ENCODE data around the gene OS9. TPM values are rescaled to one million over a fixed set of nuclear protein-coding genes. Genes with fewer than 3 reads are reported as not detected.

Gene OS9
- polyA plus RNA-seq, 2 donors = 106 to 120 TPM

DNA sequence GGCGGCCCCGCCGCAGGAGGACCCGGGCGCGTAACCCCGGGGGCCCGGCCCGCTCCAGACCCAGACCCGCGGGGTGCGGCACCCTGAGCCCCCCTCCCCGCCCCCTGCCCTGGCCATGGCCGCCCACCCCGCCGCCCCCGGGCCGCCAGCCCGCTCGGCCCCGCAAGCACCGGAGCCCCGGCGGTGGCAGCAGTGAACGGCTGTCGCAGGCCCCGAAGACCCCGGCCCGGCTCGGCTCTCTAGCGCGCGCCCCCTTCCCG, 61.2 kb downstream of the OS9 start:
- WGBS, 2 donors = 0% methylated on average over 15 to 34 of the region's 34 CpGs
- peaks cover 0 to 14% of the 10 kb centered on the region in 2 donors for H3K36me3 ChIP-seq (ENCODE audit: control insufficient read depth in 2 of 2, insufficient read depth in 2 of 2, low read length in 1 of 2)
- H3K27me3 ChIP-seq (ENCODE audit: control insufficient read depth in 1 of 2, insufficient read depth in 2 of 2, low read length in 2 of 2) = no peaks in the 10 kb centered on the region
- peak overlapping the region; percentile 69 for H3K27ac ChIP-seq (ENCODE audit: low read depth in 2 of 2, low read length in 1 of 2)
- H3K4me1 ChIP-seq (ENCODE audit: control insufficient read depth in 2 of 2, insufficient read depth in 2 of 2, low read length in 1 of 2) = peaks cover 6 to 8% of the 10 kb centered on the region in 2 donors
- peak overlapping the region; percentile 56 to 76 for H3K4me3 ChIP-seq (ENCODE audit: low read depth in 1 of 2, low read length in 2 of 2)
- H3K9me3 ChIP-seq (ENCODE audit: control insufficient read depth in 2 of 2, insufficient read depth in 1 of 2, low read depth in 1 of 2, low read length in 1 of 2) = no peaks in the 10 kb centered on the region

DNA sequence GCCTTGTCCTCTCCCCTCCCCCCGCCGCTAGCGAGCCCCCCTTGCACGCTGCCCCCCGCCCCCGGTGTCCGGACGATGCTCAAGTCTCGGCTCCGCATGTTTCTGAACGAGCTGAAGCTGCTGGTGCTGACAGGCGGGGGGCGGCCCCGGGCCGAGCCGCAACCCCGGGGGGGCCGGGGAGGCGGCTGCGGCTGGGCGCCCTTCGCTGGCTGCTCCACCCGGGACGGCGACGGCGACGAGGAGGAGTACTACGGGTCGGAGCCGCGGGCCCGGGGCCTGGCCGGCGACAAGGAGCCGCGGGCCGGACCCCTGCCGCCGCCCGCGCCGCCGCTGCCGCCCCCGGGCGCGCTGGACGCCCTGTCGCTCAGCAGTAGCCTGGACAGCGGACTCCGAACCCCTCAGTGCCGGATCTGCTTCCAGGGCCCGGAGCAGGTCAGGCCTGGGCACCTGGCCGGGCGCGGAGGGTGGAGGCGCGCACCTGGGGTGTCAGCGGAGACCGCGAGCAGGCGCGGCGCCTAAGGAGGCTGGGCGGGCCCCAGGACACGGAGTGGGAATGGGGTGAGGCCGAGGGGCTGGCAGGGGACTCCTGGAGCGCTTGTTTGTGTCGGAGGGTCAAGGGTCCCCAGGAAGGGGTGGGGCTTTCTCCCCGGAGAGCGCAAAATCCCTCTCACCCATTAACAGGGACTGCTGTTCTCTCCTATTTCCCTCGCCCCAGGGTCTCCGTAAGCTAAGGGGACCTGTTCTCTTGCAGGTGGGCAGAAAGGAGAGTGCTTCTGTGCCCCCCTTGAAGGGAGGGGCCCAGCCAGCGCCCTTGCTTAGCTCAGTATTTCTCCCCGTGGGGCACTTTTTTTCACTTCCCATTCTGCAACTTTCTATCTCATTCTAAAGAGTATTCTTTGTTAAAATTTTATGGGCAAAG, 61.8 kb downstream of the OS9 start:
- 1% methylated on average over 56 to 76 of the region's 76 CpGs for WGBS, 2 donors
- Histone ChIP-seq H3K4me3 (ENCODE audit: low read depth in 1 of 2, low read length in 2 of 2) (peak overlapping the region; percentile 56 to 76), H3K36me3 (ENCODE audit: control insufficient read depth in 2 of 2, insufficient read depth in 2 of 2, low read length in 1 of 2) (peaks cover 0 to 11% of the 10 kb centered on the region in 2 donors), H3K27ac (ENCODE audit: low read depth in 2 of 2, low read length in 1 of 2) (peak overlapping the region; percentile 16 to 69), H3K4me1 (ENCODE audit: control insufficient read depth in 2 of 2, insufficient read depth in 2 of 2, low read length in 1 of 2) (peaks cover 6 to 8% of the 10 kb centered on the region in 2 donors), H3K9me3 (ENCODE audit: control insufficient read depth in 2 of 2, insufficient read depth in 1 of 2, low read depth in 1 of 2, low read length in 1 of 2) (no peaks in the 10 kb centered on the region), H3K27me3 (ENCODE audit: control insufficient read depth in 1 of 2, insufficient read depth in 2 of 2, low read length in 2 of 2) (no peaks in the 10 kb centered on the region)

DNA sequence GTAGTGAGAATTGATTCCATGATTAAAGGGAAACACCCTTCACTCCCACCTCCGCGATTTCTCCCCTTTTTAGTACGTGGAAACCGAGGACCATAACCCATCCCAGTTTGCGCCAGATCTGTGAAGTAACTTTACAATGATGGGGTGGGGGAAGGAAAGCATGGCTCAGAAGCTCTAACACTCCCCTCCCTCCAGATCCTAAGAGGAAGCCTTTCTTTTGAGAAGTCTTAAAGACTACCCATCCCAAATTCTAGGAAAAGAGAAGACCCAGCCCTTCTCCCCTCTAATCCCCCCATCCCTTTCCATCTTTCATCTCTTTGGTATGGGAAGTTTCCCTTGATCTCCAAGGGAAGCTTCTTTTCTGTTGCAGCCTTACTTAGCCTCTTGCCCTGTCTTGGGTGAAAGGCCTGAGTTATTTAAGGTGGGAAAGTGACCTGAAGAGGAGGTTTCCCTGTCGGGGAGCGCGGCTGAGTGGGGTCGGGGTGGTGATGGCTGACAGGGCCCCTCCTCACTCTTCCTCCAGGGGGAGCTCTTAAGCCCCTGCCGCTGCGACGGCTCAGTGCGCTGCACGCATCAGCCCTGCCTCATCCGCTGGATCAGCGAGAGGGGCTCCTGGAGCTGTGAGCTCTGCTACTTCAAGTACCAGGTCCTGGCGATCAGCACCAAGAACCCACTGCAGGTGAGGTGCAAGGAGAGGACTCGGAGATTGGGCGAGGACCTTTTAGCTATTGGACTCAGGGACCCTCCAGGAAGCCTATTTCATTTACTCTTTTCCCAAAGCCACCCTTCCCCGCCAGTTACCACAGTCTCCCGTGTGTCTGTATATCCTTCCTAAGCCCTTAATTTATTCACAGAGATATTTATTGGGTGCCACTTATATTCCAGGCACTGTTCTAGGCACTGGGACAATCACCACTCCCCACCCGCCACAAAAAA, 62.7 kb downstream of the OS9 start:
- 43 to 53% methylated on average over 22 of the region's 22 CpGs for WGBS, 2 donors
- H3K27me3 ChIP-seq (ENCODE audit: control insufficient read depth in 1 of 2, insufficient read depth in 2 of 2, low read length in 2 of 2) = no peaks in the 10 kb centered on the region
- H3K36me3 ChIP-seq (ENCODE audit: control insufficient read depth in 2 of 2, insufficient read depth in 2 of 2, low read length in 1 of 2) = peaks cover 0 to 10% of the 10 kb centered on the region in 2 donors
- H3K9me3 ChIP-seq (ENCODE audit: control insufficient read depth in 2 of 2, insufficient read depth in 1 of 2, low read depth in 1 of 2, low read length in 1 of 2) = no peaks in the 10 kb centered on the region
- H3K4me1 ChIP-seq (ENCODE audit: control insufficient read depth in 2 of 2, insufficient read depth in 2 of 2, low read length in 1 of 2) = peaks cover 0 to 2% of the 10 kb centered on the region in 2 donors
- H3K27ac ChIP-seq (ENCODE audit: low read depth in 2 of 2, low read length in 1 of 2) = no peak overlapping the region
- no peak overlapping the region for H3K4me3 ChIP-seq (ENCODE audit: low read depth in 1 of 2, low read length in 2 of 2)

DNA sequence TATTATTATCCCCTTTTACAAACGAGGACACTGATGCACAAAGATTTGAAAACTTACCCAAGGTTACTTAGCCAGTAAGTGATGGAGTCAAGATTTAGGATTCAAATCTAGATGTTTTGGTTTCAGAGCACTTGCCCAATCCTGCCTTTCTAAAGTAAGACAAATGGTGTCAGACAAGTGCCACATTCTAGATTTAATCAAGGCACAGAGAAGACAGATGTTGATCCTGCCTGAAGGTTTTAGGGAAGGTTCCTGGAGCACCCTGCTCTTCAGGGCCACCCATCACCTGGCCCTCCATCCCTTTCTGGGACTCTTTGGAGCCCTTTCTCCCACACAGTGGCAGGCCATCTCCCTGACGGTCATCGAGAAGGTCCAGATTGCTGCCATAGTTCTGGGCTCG, 63.8 kb downstream of the OS9 start:
- H3K27me3 ChIP-seq (ENCODE audit: control insufficient read depth in 1 of 2, insufficient read depth in 2 of 2, low read length in 2 of 2) = no peaks in the 10 kb centered on the region
- H3K9me3 ChIP-seq (ENCODE audit: control insufficient read depth in 2 of 2, insufficient read depth in 1 of 2, low read depth in 1 of 2, low read length in 1 of 2) = no peaks in the 10 kb centered on the region
- H3K4me3 ChIP-seq (ENCODE audit: low read depth in 1 of 2, low read length in 2 of 2) = no peak overlapping the region
- no peak overlapping the region for H3K27ac ChIP-seq (ENCODE audit: low read depth in 2 of 2, low read length in 1 of 2)
- H3K4me1 ChIP-seq (ENCODE audit: control insufficient read depth in 2 of 2, insufficient read depth in 2 of 2, low read length in 1 of 2) = peaks cover 0 to 2% of the 10 kb centered on the region in 2 donors
- peaks cover 0 to 10% of the 10 kb centered on the region in 2 donors for H3K36me3 ChIP-seq (ENCODE audit: control insufficient read depth in 2 of 2, insufficient read depth in 2 of 2, low read length in 1 of 2)
- 86 to 93% methylated on average over 4 of the region's 4 CpGs for WGBS, 2 donors

DNA sequence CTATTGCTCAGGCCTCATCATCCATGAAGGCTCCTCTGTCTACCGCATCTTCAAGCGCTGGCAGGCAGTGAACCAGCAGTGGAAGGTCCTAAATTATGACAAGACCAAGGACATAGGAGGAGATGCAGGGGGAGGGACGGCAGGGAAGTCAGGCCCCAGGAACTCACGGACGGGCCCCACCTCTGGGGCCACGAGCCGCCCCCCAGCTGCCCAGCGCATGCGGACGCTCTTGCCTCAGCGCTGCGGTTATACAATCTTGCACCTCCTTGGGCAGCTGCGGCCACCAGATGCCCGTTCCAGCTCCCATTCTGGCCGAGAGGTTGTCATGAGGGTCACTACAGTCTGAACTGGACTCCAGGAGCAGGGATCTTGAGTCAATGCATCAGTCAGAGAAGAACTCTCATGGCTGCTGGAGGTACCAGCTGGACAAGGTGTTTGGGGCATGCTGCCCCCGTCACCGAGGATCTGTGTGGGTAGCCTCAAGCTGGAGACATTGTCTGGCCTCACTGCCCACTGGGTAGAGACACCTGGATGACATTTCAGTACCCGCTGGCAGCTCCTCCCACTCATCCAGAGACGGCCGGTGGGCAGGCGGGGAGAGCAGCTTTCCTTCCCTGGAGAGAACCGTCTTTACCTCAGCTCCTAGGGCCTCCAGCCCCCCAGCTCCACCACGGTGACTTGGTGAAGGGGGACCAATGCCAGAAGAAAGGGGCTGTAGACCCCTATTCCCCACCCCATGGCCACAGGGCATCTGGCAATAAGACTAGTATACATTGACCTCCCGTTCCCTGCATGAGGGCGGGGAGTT, 64.8 kb downstream of the OS9 start:
- WGBS, 2 donors = 90 to 93% methylated on average over 25 of the region's 25 CpGs
- peaks cover 0 to 10% of the 10 kb centered on the region in 2 donors for H3K36me3 ChIP-seq (ENCODE audit: control insufficient read depth in 2 of 2, insufficient read depth in 2 of 2, low read length in 1 of 2)
- H3K27ac ChIP-seq (ENCODE audit: low read depth in 2 of 2, low read length in 1 of 2) = no peak overlapping the region
- H3K4me3 ChIP-seq (ENCODE audit: low read depth in 1 of 2, low read length in 2 of 2) = no peak overlapping the region
- H3K27me3 ChIP-seq (ENCODE audit: control insufficient read depth in 1 of 2, insufficient read depth in 2 of 2, low read length in 2 of 2) = no peaks in the 10 kb centered on the region
- H3K4me1 ChIP-seq (ENCODE audit: control insufficient read depth in 2 of 2, insufficient read depth in 2 of 2, low read length in 1 of 2) = peaks cover 0 to 2% of the 10 kb centered on the region in 2 donors
- H3K9me3 ChIP-seq (ENCODE audit: control insufficient read depth in 2 of 2, insufficient read depth in 1 of 2, low read depth in 1 of 2, low read length in 1 of 2) = no peaks in the 10 kb centered on the region

DNA sequence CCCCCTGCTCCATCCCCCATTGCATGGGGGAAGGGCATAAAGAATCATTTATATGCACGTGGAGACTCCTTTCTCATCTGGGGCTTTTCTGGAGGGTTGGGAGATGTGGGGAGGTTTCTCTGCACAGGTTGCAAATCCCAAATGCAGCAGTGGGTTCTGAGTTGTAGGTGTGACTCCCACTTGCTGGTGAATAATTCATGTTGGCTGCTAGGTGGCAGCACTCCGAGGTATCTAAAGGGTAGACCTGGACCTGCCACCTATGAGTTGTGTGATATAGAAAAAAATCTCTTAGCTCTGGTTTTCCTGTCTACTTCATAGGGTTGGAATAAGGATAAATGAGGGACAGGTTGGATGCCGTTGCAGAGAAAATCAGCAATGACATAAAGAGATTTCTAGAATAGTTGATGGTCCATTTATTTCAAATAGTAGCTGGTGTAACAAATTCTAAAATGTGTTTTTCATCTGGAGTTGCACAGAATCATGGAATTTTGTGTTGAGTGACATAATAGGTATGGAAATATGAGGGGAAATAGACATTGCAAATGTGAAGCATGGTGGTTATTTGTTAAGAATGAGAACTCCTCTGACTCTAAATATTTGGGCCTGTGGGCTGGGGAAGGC, 65.5 kb downstream of the OS9 start:
- Histone ChIP-seq H3K9me3 (ENCODE audit: control insufficient read depth in 2 of 2, insufficient read depth in 1 of 2, low read depth in 1 of 2, low read length in 1 of 2) (no peaks in the 10 kb centered on the region), H3K36me3 (ENCODE audit: control insufficient read depth in 2 of 2, insufficient read depth in 2 of 2, low read length in 1 of 2) (peaks cover 0 to 10% of the 10 kb centered on the region in 2 donors), H3K27ac (ENCODE audit: low read depth in 2 of 2, low read length in 1 of 2) (no peak overlapping the region), H3K27me3 (ENCODE audit: control insufficient read depth in 1 of 2, insufficient read depth in 2 of 2, low read length in 2 of 2) (no peaks in the 10 kb centered on the region), H3K4me3 (ENCODE audit: low read depth in 1 of 2, low read length in 2 of 2) (no peak overlapping the region), H3K4me1 (ENCODE audit: control insufficient read depth in 2 of 2, insufficient read depth in 2 of 2, low read length in 1 of 2) (no peaks in the 10 kb centered on the region)
- 32 to 35% methylated on average over 3 of the region's 3 CpGs for WGBS, 2 donors

DNA sequence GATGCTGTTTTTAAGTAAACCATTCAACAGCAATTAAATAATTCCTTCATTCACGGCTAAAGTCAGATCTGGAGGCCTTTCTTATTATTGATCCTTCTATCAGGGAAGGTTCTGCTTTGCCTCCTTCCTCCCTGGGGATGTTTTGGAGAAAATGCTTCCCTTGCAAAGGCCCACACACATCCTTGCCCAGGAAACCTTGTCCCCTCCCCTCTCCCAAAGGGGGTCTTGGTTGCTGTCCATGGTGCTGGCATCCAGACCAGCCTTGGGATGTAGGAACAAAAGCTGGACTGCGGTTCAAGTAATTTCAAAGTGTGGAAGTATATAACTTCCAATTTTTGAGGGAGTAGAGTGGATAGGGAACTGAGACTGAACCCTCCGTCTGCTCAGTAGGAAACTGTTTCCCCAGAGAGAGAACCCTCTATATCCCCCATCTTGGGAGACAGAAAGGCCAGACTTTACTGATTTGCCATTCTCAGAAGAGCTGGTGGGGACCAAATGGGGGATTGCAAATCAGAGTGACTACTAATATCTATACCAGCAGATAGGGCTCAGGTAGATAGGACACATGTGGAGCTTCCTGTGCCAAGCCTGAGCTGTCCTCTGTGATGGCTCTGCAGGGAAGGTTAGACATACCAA, 66.5 kb downstream of the OS9 start:
- Histone ChIP-seq H3K4me3 (ENCODE audit: low read depth in 1 of 2, low read length in 2 of 2) (no peak overlapping the region), H3K4me1 (ENCODE audit: control insufficient read depth in 2 of 2, insufficient read depth in 2 of 2, low read length in 1 of 2) (peaks cover 0 to 9% of the 10 kb centered on the region in 2 donors), H3K9me3 (ENCODE audit: control insufficient read depth in 2 of 2, insufficient read depth in 1 of 2, low read depth in 1 of 2, low read length in 1 of 2) (no peaks in the 10 kb centered on the region), H3K36me3 (ENCODE audit: control insufficient read depth in 2 of 2, insufficient read depth in 2 of 2, low read length in 1 of 2) (peaks cover 0 to 10% of the 10 kb centered on the region in 2 donors), H3K27me3 (ENCODE audit: control insufficient read depth in 1 of 2, insufficient read depth in 2 of 2, low read length in 2 of 2) (no peaks in the 10 kb centered on the region), H3K27ac (ENCODE audit: low read depth in 2 of 2, low read length in 1 of 2) (no peak overlapping the region)
- WGBS, 2 donors = 93 to 96% methylated on average over 3 of the region's 3 CpGs

DNA sequence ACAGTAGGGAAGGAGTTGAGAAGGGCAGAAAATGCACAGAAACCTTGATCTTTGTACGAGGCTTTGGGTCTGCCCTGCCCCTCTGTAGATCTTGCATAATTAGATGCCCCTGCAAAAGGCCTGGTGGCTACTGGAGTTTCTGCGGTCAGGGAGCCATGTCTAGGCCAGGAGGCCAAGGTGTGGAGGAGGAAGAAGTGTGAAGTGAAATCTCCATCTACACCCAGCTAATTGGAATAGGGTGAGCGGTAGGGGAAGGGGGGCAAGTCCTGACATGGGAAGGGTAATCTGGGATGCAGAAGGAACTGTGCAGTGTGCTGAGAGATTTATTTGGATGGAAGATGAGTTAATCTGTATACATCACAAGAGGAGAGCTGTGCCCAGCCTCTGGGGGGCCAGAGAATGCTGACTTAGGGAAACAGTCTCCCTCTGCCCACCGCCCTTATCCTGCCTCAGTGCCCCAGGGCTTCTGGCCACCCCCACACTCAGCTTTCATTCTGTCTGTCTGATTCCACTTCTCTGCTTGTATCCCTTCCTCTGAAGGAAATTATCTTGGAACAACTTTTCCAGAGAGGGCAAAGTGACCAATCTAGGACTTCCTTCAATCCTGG, 67.6 kb downstream of the OS9 start:
- WGBS, 2 donors = 87 to 92% methylated on average over 4 of the region's 4 CpGs
- H3K4me3 ChIP-seq (ENCODE audit: low read depth in 1 of 2, low read length in 2 of 2) = no peak overlapping the region
- no peaks in the 10 kb centered on the region for H3K27me3 ChIP-seq (ENCODE audit: control insufficient read depth in 1 of 2, insufficient read depth in 2 of 2, low read length in 2 of 2)
- H3K36me3 ChIP-seq (ENCODE audit: control insufficient read depth in 2 of 2, insufficient read depth in 2 of 2, low read length in 1 of 2) = peaks cover 0 to 10% of the 10 kb centered on the region in 2 donors
- no peaks in the 10 kb centered on the region for H3K9me3 ChIP-seq (ENCODE audit: control insufficient read depth in 2 of 2, insufficient read depth in 1 of 2, low read depth in 1 of 2, low read length in 1 of 2)
- no peak overlapping the region for H3K27ac ChIP-seq (ENCODE audit: low read depth in 2 of 2, low read length in 1 of 2)
- peaks cover 7 to 17% of the 10 kb centered on the region in 2 donors for H3K4me1 ChIP-seq (ENCODE audit: control insufficient read depth in 2 of 2, insufficient read depth in 2 of 2, low read length in 1 of 2)

Data from esophagus (tissue), 2 donors.